SK-N-SH (cell line): ENCODE data around the gene SNRNP200. TPM values are rescaled to one million over a fixed set of nuclear protein-coding genes. Genes with fewer than 3 reads are reported as not detected.
A peak's percentile ranks its signal among the peaks of the same experiment; 100 is the strongest.

Experiments used
- CTCF ChIA-PET: fragments of 300-600, 350-600 bp; formaldehyde crosslinking; extraction: SDS; loops from one replicate; lab custom pipeline; 2021; lab: Yijun Ruan, JAX
- POLR2A ChIA-PET: fragments of 350-600 bp; sonication (Branson Sonifier 250); formaldehyde crosslinking; extraction: SDS; loops from one replicate; lab custom pipeline; 2020; ENCODE audit warnings: antibody characterized with exemption, inconsistent platforms; lab: Yijun Ruan, JAX
- DNase-seq: peaks from one replicate; pipeline ENCODE4 v3.0.0; 2012
- H2AFZ ChIP-seq: fragments of 200-600 bp; sonication (generic); 2 replicates; pipeline ENCODE4 v1.8.1; 2016; ENCODE audit warnings: antibody characterized with exemption, mild to moderate bottlenecking, low read depth
- H3F3A ChIP-seq: fragments of 200-600 bp; sonication (generic); replicated peaks from 2 replicates; pipeline ENCODE3; 2016; ENCODE audit warnings: antibody characterized with exemption, mild to moderate bottlenecking; ENCODE audit not compliant: insufficient read depth
- H3K27ac ChIP-seq, 2 experiments: fragments of 200-500 bp in 1 of 2; fragments of 200-600 bp in 1 of 2; sonication (Bioruptor generic) in 1 of 2; sonication (generic), shearing (Covaris generic) in 1 of 2; 2 replicates each; pipeline versions ENCODE4 v1.5.1 to v1.6.1; 2014 to 2016; ENCODE audit warnings: low read depth in 2 of 2, inconsistent platforms in 1 of 2, low read length in 1 of 2, mild to moderate bottlenecking in 1 of 2, mixed read lengths in 1 of 2
- H3K27me3 ChIP-seq: fragments of 200-600 bp; sonication (generic), shearing (Covaris generic); 2 replicates; pipeline ENCODE4 v1.6.1; 2016; ENCODE audit warnings: mixed run types; ENCODE audit not compliant: insufficient read depth
- H3K36me3 ChIP-seq, 2 experiments: fragments of 200-500 bp in 1 of 2; fragments of 200-600 bp in 1 of 2; sonication (Bioruptor generic) in 1 of 2; sonication (generic) in 1 of 2; replicated peaks in 1 of 2; 2 replicates each; pipeline versions ENCODE3 to v1.5.1; 2014 to 2016; ENCODE audit warnings: low read length in 1 of 2, mild to moderate bottlenecking in 1 of 2; ENCODE audit not compliant: insufficient read depth in 2 of 2, control insufficient read depth in 1 of 2
- H3K4me1 ChIP-seq, 2 experiments: fragments of 200-500 bp in 1 of 2; fragments of 200-600 bp in 1 of 2; sonication (Bioruptor generic) in 1 of 2; sonication (generic), shearing (Covaris generic) in 1 of 2; 2 replicates each; pipeline versions ENCODE4 v1.5.1 to v1.6.1; 2014 to 2016; ENCODE audit warnings: low read depth in 1 of 2, low read length in 1 of 2, mixed run types in 1 of 2; ENCODE audit not compliant: insufficient read depth in 2 of 2, control insufficient read depth in 1 of 2
- H3K4me2 ChIP-seq: fragments of 200-600 bp; sonication (generic), shearing (Covaris generic); 2 replicates; pipeline ENCODE4 v1.6.1; 2017; ENCODE audit warnings: mixed run types
- H3K4me3 ChIP-seq, 2 experiments: fragments of 200-500 bp in 1 of 2; fragments of 200-600 bp in 1 of 2; sonication (Bioruptor generic) in 1 of 2; sonication (generic), shearing (Covaris generic) in 1 of 2; 2 replicates each; pipeline versions ENCODE4 v1.5.1 to v1.8.1; 2014 to 2016; ENCODE audit warnings: low read depth in 2 of 2, inconsistent platforms in 1 of 2, low read length in 1 of 2, mild to moderate bottlenecking in 1 of 2, mixed read lengths in 1 of 2, moderate library complexity in 1 of 2
- H3K79me2 ChIP-seq: fragments of 200-600 bp; sonication (generic); 2 replicates; pipeline ENCODE4 v1.8.1; 2017; ENCODE audit warnings: mild to moderate bottlenecking; ENCODE audit not compliant: insufficient read depth
- H3K9ac ChIP-seq: fragments of 200-600 bp; sonication (generic); 2 replicates; pipeline ENCODE4 v1.6.1; 2017; ENCODE audit warnings: mixed run types
- H3K9me2 ChIP-seq: fragments of 200-600 bp; sonication (generic); 2 replicates; pipeline ENCODE4 v1.6.1; 2017; ENCODE audit warnings: mixed run types
- H3K9me3 ChIP-seq: fragments of 200-600 bp; sonication (generic); 2 replicates; pipeline ENCODE4 v1.6.1; 2017; ENCODE audit warnings: mixed run types, mild to moderate bottlenecking, moderate library complexity
- H4K20me1 ChIP-seq: fragments of 200-600 bp; sonication (generic); 2 replicates; pipeline ENCODE4 v1.6.1; 2017; ENCODE audit warnings: mild to moderate bottlenecking, mixed run types; ENCODE audit not compliant: insufficient read depth
- CHD2 ChIP-seq: fragments of 150-350 bp; IDR thresholded peaks from 2 replicates; pipeline ENCODE4 v1.6.1; 2018; ENCODE audit warnings: low read length; ENCODE audit not compliant: partially characterized antibody
- EZH2phosphoT487 ChIP-seq: fragments of 200-600 bp; sonication (generic); IDR thresholded peaks from 2 replicates; pipeline ENCODE4 v1.6.1; 2017; ENCODE audit warnings: low read depth, mixed run types, mild to moderate bottlenecking, antibody characterized with exemption, moderate library complexity, borderline replicate concordance
- GABPA ChIP-seq: IDR thresholded peaks from 2 replicates; pipeline ENCODE4 v1.4.0; 2012; ENCODE audit warnings: low read depth, mild to moderate bottlenecking
- MXI1 ChIP-seq: IDR thresholded peaks from 2 replicates; pipeline ENCODE4 v1.6.1; 2012; ENCODE audit warnings: mild to moderate bottlenecking, low read depth, low read length, improper control_type of control experiment
- RAD21 ChIP-seq: IDR thresholded peaks from 2 replicates; pipeline ENCODE4 v1.6.1; 2012; ENCODE audit warnings: mild to moderate bottlenecking, low read length
- SMC3 ChIP-seq: IDR thresholded peaks from 2 replicates; pipeline ENCODE4 v1.6.1; 2012; ENCODE audit warnings: low read depth, low read length, improper control_type of control experiment
- TAF1 ChIP-seq: IDR thresholded peaks from 2 replicates; pipeline ENCODE4 v1.6.1; 2012; ENCODE audit warnings: low read depth, mild to moderate bottlenecking, low read length, moderate library complexity, borderline replicate concordance
- TCF12 ChIP-seq: IDR thresholded peaks from 2 replicates; pipeline ENCODE4 v1.4.0; 2012
- TEAD4 ChIP-seq: IDR thresholded peaks from 2 replicates; pipeline ENCODE4 v1.4.0; 2012; ENCODE audit warnings: mild to moderate bottlenecking, borderline replicate concordance; ENCODE audit not compliant: insufficient read depth
- YY1 ChIP-seq: IDR thresholded peaks from 2 replicates; pipeline ENCODE4 v1.4.0; 2012; ENCODE audit warnings: low read depth, mild to moderate bottlenecking
- WGBS: methylation state at CpG from one replicate; pipeline ENCODE4 v1.1.6; 2017; ENCODE audit warnings: low lambda C conversion rate; 5-methylcytosine and 5-hydroxymethylcytosine counted together
- polyA plus RNA-seq, 3 experiments: library from polyadenylated mRNA; depleted of rRNA; stranded (reverse); fragments of >200 nt; gene quantifications; 2 replicates each; pipeline ENCODE4 v1.2.3, GENCODE V29; 2012
- TF ChIP-seq, protein P1 (sequence below): IDR thresholded peaks from 2 replicates; pipeline ENCODE4; 2012
- TF ChIP-seq, protein P2 (sequence below): IDR thresholded peaks from 2 replicates; pipeline ENCODE4 v1.4.0; 2012; ENCODE audit warnings: low read depth
- TF ChIP-seq, protein P3 (sequence below): IDR thresholded peaks from 2 replicates; pipeline ENCODE4 v1.4.0; 2012; ENCODE audit warnings: low read depth, borderline replicate concordance
- TF ChIP-seq, protein P4 (sequence below): fragments of 150-350 bp; IDR thresholded peaks from 2 replicates; pipeline ENCODE4 v1.6.1; 2016; ENCODE audit warnings: mild to moderate bottlenecking, low read depth, low read length

Gene SNRNP200
- polyA plus RNA-seq, 1 of the 3 experiments (the other 2 are of a cell fraction) = 165 TPM

DNA sequence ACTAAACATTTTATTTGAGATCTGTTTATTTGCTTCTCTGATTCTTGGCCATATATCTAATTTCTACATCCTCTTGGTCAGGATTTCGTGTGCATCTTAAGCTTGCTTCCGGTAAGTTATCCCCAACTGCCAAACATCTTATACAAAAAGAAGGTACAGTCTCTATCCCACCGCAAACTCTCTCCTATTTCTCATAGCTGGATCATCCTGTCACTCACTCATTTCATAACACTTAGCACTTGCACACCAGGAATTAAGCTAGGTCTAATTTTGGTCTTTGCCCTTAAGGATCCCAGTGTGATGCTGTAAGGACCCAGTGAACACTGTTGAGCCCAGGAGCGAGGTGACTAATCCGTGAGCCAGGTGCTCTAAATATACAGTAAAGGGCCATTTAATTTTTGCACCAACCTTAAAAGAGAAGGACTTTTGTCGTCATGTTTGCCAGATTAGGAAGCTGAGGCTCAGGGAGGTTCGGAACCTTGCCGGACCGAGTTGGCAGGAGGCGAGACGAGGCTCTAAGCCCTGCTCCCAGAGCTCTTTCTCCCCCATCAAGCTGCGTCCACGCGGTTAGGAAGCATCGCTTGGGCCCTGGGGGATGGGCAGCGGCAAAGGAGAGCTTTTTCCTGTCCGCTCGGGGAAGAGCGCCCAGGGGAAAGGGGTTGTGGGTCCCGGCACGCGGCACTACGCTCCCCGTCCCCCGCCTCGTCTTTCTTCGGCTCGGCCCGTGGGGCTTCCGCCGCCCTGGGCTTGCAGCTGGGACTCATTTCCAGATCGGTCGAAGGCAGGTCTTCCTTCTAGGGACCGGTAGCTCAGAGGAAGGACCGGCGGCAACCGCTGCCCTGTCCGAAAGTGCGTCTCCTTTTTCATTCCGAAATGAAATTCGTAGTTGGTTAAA, 15.6 kb upstream of the SNRNP200 start:
- H2AFZ ChIP-seq = peak overlapping the region; percentile 94
- POLR2A ChIA-PET = interaction anchor here (0.7 to 3.5 kb wide), 5 partner anchors 12 to 55 kb away, joined by 3 to 20 read pairs (median 5); partner anchors contain the start of genes CIAO1, NCAPH, SNRNP200 and TMEM127
- CTCF ChIA-PET = interaction anchor here (0.6 to 2.6 kb wide), 8 partner anchors 9 to 480 kb away, joined by 3 to 10 read pairs (median 4); partner anchors contain the start of genes NCAPH and SNRNP200
- WGBS = 11% methylated on average over 26 of the region's 41 CpGs
- H3K9ac ChIP-seq = peak overlapping the region; percentile 29
- peaks cover 13% of the 10 kb centered on the region for H3F3A ChIP-seq
- H3K4me1 ChIP-seq = peaks cover 4 to 10% of the 10 kb centered on the region in 2 experiments; a peak in 3 of 4 replicates
- H3K27me3 ChIP-seq = no peaks in the 10 kb centered on the region
- no peaks in the 10 kb centered on the region for H3K9me3 ChIP-seq
- DNase-seq = peak; percentile 76
- peak overlapping the region; percentile 11 to 65; a peak in 2 of 4 replicates for H3K27ac ChIP-seq
- H4K20me1 ChIP-seq = no peaks in the 10 kb centered on the region
- H3K36me3 ChIP-seq = no peaks in the 10 kb centered on the region
- H3K9me2 ChIP-seq = no peaks in the 10 kb centered on the region
- H3K4me2 ChIP-seq = peak overlapping the region; percentile 76
- H3K4me3 ChIP-seq = peak overlapping the region; percentile 56 to 64
- TF ChIP-seq, protein P1, sequence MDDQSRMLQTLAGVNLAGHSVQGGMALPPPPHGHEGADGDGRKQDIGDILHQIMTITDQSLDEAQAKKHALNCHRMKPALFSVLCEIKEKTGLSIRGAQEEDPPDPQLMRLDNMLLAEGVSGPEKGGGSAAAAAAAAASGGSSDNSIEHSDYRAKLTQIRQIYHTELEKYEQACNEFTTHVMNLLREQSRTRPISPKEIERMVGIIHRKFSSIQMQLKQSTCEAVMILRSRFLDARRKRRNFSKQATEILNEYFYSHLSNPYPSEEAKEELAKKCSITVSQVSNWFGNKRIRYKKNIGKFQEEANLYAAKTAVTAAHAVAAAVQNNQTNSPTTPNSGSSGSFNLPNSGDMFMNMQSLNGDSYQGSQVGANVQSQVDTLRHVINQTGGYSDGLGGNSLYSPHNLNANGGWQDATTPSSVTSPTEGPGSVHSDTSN = no peak
- TF ChIP-seq, protein P2, sequence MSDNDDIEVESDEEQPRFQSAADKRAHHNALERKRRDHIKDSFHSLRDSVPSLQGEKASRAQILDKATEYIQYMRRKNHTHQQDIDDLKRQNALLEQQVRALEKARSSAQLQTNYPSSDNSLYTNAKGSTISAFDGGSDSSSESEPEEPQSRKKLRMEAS = peak; percentile 94
- TF ChIP-seq MXI1 (peak; percentile 68; the same call in 1 of the 2 replicates), GABPA (peak; percentile 10; the same call in 1 of the 2 replicates), EZH2phosphoT487 (no peak), CHD2 (peak; percentile 48), TAF1 (0 out of 2 replicates have a peak, but pooled peaks have one; percentile 30)
- TF ChIP-seq, protein P3, sequence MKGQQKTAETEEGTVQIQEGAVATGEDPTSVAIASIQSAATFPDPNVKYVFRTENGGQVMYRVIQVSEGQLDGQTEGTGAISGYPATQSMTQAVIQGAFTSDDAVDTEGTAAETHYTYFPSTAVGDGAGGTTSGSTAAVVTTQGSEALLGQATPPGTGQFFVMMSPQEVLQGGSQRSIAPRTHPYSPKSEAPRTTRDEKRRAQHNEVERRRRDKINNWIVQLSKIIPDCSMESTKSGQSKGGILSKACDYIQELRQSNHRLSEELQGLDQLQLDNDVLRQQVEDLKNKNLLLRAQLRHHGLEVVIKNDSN = no peak
- H3K79me2 ChIP-seq = no peaks in the 10 kb centered on the region

DNA sequence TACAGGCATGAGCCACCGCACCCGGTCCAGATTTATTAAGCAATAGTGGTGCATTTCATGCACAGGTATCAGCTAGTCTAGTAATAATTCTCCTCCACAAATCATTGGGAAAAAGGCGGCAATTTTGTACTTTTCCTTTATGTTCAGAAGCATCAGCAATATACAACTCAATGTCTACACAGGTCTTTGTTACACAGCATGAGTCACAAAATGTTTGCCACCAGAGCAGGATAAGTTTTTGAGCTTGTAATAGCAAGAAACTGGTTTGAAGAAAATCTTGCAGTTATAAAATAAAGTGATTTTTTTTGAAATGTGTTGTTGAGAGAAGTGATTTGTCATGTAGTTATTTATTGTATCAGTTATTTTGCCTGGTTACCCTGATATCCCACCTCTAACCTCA, 15.0 kb upstream of the SNRNP200 start:
- TF ChIP-seq, protein P2 = no peak
- TF ChIP-seq, protein P4, sequence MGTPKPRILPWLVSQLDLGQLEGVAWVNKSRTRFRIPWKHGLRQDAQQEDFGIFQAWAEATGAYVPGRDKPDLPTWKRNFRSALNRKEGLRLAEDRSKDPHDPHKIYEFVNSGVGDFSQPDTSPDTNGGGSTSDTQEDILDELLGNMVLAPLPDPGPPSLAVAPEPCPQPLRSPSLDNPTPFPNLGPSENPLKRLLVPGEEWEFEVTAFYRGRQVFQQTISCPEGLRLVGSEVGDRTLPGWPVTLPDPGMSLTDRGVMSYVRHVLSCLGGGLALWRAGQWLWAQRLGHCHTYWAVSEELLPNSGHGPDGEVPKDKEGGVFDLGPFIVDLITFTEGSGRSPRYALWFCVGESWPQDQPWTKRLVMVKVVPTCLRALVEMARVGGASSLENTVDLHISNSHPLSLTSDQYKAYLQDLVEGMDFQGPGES = no peak
- TF ChIP-seq TEAD4 = no peak
- no peak for TF ChIP-seq YY1
- TF ChIP-seq SMC3 = no peak
- TF ChIP-seq MXI1 = no peak
- no peak for TF ChIP-seq RAD21
- TF ChIP-seq TCF12 = no peak
- Histone ChIP-seq H3K27ac (no peak overlapping the region), H3K9me2 (no peaks in the 10 kb centered on the region), H2AFZ (no peak overlapping the region), H3K4me1 (peaks cover 6 to 9% of the 10 kb centered on the region in 2 experiments; a peak in 3 of 4 replicates), H3K4me3 (peak overlapping the region in 1 of 2 experiments; percentile 56; a peak in 2 of 4 replicates), H4K20me1 (no peaks in the 10 kb centered on the region), H3K4me2 (peak overlapping the region; percentile 76), H3F3A (peaks cover 19% of the 10 kb centered on the region), H3K9me3 (no peaks in the 10 kb centered on the region), H3K27me3 (no peaks in the 10 kb centered on the region), H3K36me3 (no peaks in the 10 kb centered on the region), H3K9ac (no peak overlapping the region), H3K79me2 (no peaks in the 10 kb centered on the region)
- no peak for DNase-seq
- ChIA-PET CTCF (interaction anchor here (1.2 to 2.6 kb wide), 4 partner anchors 9 to 480 kb away, joined by 3 to 10 read pairs (median 4); partner anchors contain the start of genes NCAPH and SNRNP200), POLR2A (interaction anchor here (2.5 to 3.5 kb wide), 2 partner anchors 15 kb away, joined by 10 to 20 read pairs; partner anchors contain the start of genes NCAPH and SNRNP200)
- 83% methylated on average over 3 of the region's 3 CpGs for WGBS
